OCI-LY3 (cell line): ENCODE data around the gene PIN1.
"Not testable (repeated sequence)": the region's sequence is repeated elsewhere in the genome, so short reads cannot be mapped to it uniquely, and the experiment has no call there.

Source experiments
- EZH2phosphoT487 ChIP-seq: fragments of 200-600 bp; shearing (Covaris generic); IDR thresholded peaks from 2 replicates; pipeline ENCODE4 v1.6.1; 2018; ENCODE audit warnings: antibody characterized with exemption, mixed run types, low read depth
- TF ChIP-seq, protein P1 (sequence below): fragments of 200-600, 300-600 bp; sonication (generic); IDR thresholded peaks from 2 replicates; pipeline ENCODE4 v1.5.1; 2014; ENCODE audit warnings: antibody characterized with exemption, low read length, low read depth

DNA sequence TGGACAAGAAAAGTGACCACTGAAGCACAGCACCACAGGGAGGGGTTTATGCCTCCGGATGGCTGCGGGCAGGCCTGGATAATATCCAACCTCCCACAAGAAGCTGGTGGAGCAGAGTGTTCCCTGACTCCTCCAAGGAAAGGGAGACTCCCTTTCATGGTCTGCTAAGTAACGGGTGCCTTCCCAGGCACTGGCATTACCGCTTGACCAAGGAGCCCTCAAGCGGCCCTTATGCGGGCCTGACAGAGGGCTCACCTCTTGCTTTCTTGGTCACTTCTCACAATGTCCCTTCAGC is 44.1 kb upstream of the PIN1 start:
- TF ChIP-seq, protein P1, sequence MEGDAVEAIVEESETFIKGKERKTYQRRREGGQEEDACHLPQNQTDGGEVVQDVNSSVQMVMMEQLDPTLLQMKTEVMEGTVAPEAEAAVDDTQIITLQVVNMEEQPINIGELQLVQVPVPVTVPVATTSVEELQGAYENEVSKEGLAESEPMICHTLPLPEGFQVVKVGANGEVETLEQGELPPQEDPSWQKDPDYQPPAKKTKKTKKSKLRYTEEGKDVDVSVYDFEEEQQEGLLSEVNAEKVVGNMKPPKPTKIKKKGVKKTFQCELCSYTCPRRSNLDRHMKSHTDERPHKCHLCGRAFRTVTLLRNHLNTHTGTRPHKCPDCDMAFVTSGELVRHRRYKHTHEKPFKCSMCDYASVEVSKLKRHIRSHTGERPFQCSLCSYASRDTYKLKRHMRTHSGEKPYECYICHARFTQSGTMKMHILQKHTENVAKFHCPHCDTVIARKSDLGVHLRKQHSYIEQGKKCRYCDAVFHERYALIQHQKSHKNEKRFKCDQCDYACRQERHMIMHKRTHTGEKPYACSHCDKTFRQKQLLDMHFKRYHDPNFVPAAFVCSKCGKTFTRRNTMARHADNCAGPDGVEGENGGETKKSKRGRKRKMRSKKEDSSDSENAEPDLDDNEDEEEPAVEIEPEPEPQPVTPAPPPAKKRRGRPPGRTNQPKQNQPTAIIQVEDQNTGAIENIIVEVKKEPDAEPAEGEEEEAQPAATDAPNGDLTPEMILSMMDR = not testable (repeated sequence)
- TF ChIP-seq EZH2phosphoT487 = not testable (repeated sequence)
